ENCODE results near the gene KRT6A.

GRCh38 chr12:52532636-52533035, 39.6 kb upstream of the KRT6A start:
- no peak for TF ChIP-seq CTCF (IDR thresholded peaks at IDR 0.05; ENCODE audit: low read depth, low read length, missing input control)
- TF ChIP-seq ATF3 (IDR thresholded peaks at IDR 0.05), result no peak
- TF ChIP-seq RXRA (IDR thresholded peaks at IDR 0.05), result no peak
- TF ChIP-seq REST (IDR thresholded peaks at IDR 0.05), result no peak
- no peak for TF ChIP-seq GABPA (IDR thresholded peaks at IDR 0.05 in 1 of 2, conservative IDR thresholded peaks at IDR 0.05 in 1 of 2)
- no peak for TF ChIP-seq MAX (IDR thresholded peaks at IDR 0.05)
- no peak for TF ChIP-seq JUND (IDR thresholded peaks at IDR 0.05)
- no peak for TF ChIP-seq RAD21 (IDR thresholded peaks at IDR 0.05)
- TF ChIP-seq ZBTB33 (IDR thresholded peaks at IDR 0.05), result no peak
